ENCODE measurements around the gene RBKS.
"Not testable (repeated sequence)": the region's sequence is repeated elsewhere in the genome, so short reads cannot be mapped to it uniquely, and the experiment has no call there.

RBKS gene

DNA sequence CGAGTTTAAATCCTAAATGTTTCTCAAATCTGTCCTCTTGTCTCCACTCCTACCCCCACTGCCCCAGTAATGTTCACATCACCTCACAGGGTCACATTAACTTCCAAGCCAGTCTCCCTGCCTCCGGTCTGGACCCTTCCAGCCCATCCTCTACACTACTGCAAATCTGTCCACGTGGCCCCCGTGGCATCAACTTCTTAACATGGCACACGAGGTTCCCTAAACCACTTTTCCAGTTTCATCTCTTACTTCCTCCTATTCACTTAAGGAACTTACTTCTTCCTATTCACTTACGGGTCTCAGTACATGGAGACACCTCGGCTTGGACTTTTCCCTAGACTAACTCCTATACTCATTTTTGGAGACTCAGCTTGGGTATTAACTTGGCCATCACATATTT, 91.7 kb downstream of the RBKS start:
- no peak for DNase-seq (ENCODE audit: low spot score)

GRCh38 chr2:27797841-27798240, 92.3 kb downstream of the RBKS start:
- no peak for DNase-seq (ENCODE audit: low spot score)

GRCh38 chr2:27796791-27797765, 93.1 kb downstream of the RBKS start:
- DNase-seq (ENCODE audit: low spot score) = no peak

- no peak for DNase-seq (ENCODE audit: low spot score)
These were observed 94.3 kb downstream of the RBKS start for GRCh38 chr2:27795868-27796277.

DNA sequence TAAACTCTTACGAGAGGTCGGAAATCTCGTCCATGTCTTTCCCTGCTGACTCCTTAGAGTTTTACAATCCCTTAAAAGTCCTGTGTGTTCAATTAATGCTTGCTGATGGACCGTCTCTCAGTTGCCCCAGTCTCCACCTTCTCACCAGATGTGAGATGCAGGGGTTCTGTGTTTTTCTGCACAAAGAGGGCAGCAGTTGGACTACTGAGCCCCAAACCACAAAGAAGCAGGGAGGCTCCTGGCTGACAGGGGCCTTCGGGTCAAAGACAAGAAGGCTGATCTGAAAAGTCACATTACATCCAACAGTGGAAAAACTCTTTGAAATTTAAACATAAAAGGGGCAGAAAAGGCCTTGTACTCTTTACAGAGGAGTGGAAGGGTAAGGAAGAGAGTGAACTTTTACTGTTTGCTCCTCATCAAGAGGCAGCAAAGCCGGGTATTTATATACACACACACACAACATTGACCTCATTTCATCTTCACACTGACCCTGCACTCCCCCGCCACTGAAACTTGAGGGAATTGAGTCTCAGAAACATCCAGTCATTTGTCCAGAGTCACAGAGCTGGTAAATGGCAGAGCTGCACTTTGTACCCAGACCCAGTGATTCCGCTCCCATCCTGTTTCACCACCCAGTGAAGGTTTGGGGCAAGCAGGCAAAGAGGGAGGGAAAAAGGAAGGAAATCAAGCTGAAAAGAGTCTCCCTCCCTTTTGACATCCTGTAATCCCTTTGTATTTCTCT, 94.9 kb downstream of the RBKS start:
- DNase-seq (ENCODE audit: low spot score) = no peak

DNA sequence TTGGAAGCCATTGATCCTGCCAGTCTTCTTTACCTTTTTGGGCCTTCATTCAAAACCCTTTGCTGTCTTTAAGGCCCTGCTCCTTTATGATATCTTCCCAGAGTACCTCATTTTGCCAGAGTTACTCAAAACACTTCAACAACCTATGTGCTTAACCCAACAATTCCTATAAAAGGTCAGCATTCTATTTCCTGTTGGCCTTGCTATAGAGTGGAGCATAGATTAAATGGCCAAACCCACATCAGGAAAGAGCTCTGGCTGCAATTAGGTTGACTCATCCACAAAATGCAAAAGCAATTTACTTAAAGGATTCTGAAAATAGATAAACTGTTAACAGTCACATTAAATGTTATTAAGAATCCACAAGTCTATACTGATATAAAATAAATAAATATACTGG, 97.4 kb downstream of the RBKS start:
- no peak for DNase-seq (ENCODE audit: low spot score)

DNA sequence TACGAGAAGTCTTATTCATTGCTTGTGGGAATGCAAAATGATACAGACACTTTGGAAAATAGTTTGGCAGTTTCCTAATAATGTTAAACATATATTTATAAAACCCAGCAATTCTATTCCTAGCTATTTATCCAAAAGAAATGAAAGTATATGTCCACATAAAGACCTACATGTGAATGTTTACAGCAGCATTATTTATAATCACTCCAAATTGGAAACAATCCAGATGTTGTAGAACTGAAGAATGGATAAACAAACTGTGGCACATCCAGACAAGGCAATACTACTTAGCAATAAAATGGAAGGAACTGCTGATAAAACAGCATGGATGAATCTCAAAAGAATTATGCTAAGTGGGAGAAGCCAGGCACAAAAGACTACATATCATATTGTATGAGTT, 99.4 kb downstream of the RBKS start:
- DNase-seq (ENCODE audit: low spot score) = no peak

DNA sequence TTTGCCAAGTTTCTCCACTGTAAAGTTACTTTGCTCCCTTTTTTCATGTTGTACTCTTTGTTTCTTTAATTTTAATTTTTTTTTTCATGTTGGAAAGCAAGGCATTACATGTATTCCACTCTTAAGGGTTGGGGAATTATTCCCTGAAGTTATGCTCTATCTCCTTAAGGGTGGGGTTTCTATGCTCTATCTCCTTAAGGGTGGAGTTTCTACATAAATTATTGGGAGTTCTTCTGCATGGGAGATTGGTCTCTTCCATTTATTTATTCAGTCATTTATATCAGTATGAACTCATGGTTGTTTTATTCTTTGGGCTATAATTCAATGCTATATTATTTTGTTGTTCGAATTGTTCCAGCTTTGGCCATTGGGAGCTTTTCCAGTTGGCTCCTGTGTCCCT, 107.5 kb downstream of the RBKS start:
- DNase-seq (ENCODE audit: low spot score) = no peak

DNA sequence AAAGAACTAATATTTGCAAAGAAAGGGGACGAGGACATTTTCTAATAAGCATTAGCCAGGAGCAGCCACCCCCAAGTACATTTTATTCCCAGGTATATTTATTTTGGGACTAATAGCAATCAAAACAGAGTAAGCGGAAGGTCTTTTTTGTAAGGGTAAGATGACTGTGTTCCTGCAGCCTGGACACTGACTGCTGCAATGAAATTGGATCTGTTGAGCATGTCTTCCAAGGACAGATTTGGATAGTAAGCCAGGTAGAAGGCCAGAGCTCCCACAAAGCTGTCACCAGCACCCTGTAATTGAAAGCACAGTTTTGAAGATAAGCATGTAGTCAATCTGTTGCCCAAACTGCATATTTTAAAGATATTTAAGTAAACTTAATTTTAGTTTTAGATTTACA, 108.7 kb downstream of the RBKS start:
- DNase-seq (ENCODE audit: low spot score) = no peak

- DNase-seq (ENCODE audit: low spot score) = no peak
These were observed 110.7 kb downstream of the RBKS start for GRCh38 chr2:27779417-27780055.

DNA sequence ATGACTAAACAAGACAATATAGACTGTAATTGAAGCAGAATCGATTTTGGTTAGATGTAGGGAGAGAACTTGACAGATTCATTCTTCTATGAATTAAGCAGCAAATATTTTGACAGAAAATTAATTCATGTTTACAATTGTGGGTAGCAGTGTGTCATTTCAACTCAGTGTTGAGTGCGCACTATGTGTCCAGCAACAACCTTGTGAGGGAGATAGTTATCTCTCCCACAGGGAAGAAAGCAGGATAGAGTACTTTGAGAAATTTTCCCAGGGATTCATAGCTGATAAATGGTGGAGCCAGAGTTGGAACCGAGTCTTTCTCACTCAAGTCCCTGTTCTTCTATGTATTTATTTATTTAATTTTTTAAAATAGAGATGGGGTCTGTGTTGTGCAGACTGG, 113.5 kb downstream of the RBKS start:
- DNase-seq (ENCODE audit: low spot score) = no peak

- DNase-seq (ENCODE audit: low spot score) = no peak
These were observed 114.1 kb downstream of the RBKS start for GRCh38 chr2:27776097-27776496.

DNA sequence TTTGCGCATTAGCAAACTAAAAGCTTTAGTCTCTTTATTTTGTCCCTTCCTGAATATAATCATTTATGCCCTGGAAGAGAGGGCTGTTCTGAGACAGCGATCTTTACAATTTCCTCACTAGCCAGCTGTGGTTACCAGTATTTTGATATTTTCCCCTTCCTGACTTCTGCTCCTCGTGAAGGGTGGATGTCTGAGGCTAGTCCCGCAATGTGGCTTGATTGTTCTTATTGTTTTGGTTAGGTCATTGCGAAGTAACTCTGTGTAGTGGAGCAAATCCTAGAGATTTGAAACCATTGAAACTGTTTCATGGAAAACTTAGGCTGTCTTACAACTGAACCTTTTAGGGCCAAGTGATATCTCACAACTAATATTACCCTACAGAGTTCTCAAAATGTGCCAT, 116.2 kb downstream of the RBKS start:
- DNase-seq (ENCODE audit: low spot score) = no peak

DNA sequence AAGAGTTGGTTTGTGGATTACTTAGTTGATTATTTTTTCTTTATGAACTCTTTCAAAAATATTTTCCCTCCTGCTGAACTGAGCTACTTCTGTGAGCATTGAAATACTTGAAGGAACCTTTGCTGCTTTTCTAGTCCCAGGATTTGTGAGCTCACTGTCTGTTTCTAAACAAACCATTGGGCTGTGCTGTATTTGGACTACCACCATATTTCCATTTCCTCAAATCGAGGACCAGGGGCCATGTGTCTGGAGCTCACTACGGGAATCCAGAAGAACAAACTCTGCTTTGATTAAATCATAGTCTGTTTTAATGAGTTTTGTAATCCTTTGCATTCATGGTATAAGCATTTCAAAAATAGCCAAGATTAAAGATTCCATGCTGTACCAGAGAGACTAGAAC, 117.4 kb downstream of the RBKS start:
- DNase-seq (ENCODE audit: low spot score) = no peak

- peak; percentile 82 for DNase-seq (ENCODE audit: low spot score)
These were observed 118.4 kb downstream of the RBKS start, which contains the start of gene MRPL33 for GRCh38 chr2:27771548-27772335. MRPL33 (plus strand) TSS chr2:27771719; CDS start chr2:27771778, 59 bp downstream.

DNA sequence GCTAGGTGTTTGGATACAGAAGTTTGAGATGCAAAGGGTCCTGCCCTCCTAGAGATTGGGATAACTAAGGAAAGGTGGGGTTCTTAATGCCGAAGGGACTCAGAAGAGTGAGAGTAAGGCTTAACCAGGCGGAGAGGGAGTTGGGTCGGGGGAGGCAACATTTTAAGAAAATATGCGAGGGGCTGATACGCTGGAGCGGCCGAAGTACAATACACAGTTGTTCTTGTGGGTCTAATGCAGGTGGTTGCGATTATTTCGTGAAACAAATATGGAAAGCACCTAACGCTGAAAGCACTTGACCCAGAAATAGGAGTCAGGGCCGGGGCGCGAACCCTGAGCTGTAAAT, 119.0 kb downstream of the RBKS start:
- DNase-seq (ENCODE audit: low spot score) = no peak

DNA sequence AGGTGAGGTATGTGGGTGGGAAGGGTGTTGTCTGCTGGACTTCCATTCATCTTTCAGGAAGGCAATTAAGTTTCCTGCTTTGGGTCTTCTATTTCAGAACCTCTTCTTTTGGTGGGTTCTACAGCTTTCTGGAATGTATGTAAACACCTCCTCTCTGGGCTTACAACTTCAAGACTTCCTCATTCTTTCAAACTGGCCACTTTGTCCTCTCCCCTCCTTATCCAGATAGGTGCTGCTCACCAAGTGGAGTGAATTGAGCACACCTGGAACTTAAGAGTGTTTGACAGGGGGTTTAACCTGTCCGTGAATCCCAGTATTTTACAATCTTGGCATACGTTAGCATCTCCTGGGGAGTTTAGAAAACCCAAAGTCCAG, 123.9 kb downstream of the RBKS start:
- no peak for DNase-seq (ENCODE audit: low spot score)

GRCh38 chr2:27765621-27766286, 124.4 kb downstream of the RBKS start:
- no peak for DNase-seq (ENCODE audit: low spot score)

- DNase-seq (ENCODE audit: low spot score) = not testable (repeated sequence)
These were observed 125.7 kb downstream of the RBKS start for GRCh38 chr2:27764526-27764925.

DNA sequence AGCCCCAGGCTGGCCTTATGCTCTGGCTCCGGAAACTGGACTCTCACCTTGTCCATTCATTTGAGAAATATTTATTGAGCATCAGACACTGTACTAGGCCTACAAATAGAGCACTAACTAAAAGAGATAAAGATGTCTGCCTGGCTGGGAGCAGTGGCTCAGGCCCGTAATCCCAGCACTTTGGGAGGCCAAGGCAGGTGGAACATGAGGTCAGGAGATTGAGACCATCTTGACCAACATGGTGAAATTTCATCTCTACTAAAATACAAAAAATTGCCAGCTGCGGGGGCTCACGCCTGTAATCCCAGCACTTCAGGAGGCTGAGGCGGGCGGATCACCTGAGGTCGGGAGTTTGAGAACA, 126.3 kb downstream of the RBKS start:
- DNase-seq (ENCODE audit: low spot score) = no peak
